SJSA1 (cell line): ENCODE results near the gene RRP8. TPM values are rescaled to one million over a fixed set of nuclear protein-coding genes. Genes with fewer than 3 reads are reported as not detected.

Experiments used
- DNase-seq, 2 experiments: peaks; one replicate each; pipeline ENCODE4 v3.0.0-alpha.2; 2015 to 2020; ENCODE audit warnings: low spot score in 2 of 2, low read depth in 1 of 2
- H3K27ac ChIP-seq: fragments of 250-450 bp; sonication (Bioruptor Pico); 2 replicates; pipeline ENCODE4 v1.5.1; 2020; ENCODE audit warnings: mild to moderate bottlenecking, moderate library complexity
- H3K27me3 ChIP-seq: fragments of 250-450 bp; sonication (Bioruptor Pico); replicated peaks from 2 replicates; pipeline ENCODE4 v1.5.1; 2020; ENCODE audit warnings: mild to moderate bottlenecking, moderate library complexity
- H3K36me3 ChIP-seq: fragments of 250-450 bp; sonication (Bioruptor Pico); 2 replicates; pipeline ENCODE4 v1.5.1; 2020; ENCODE audit warnings: mild to moderate bottlenecking
- H3K4me1 ChIP-seq: fragments of 250-450 bp; sonication (Bioruptor Pico); replicated peaks from 2 replicates; pipeline ENCODE4 v1.6.1; 2021; ENCODE audit warnings: mild to moderate bottlenecking
- H3K4me3 ChIP-seq: fragments of 250-450 bp; sonication (Bioruptor Pico); 2 replicates; pipeline ENCODE4 v1.5.1; 2020; ENCODE audit warnings: mild to moderate bottlenecking
- H3K9me3 ChIP-seq: fragments of 250-450 bp; sonication (Bioruptor Pico); replicated peaks from 2 replicates; pipeline ENCODE4 v1.5.1; 2020; ENCODE audit warnings: mild to moderate bottlenecking
- total RNA-seq: library from RNA; depleted of rRNA; stranded (reverse); fragments of >200 nt; shearing (Covaris generic); gene quantifications from 2 replicates; pipeline ENCODE4 v1.2.3, GENCODE V29; 2014

RRP8 gene
- total RNA-seq, 1 experiment from 2014 or later, result 10.2 TPM

- Histone ChIP-seq H3K9me3 (no peaks in the 10 kb centered on the region), H3K4me3 (no peak overlapping the region), H3K4me1 (no peaks in the 10 kb centered on the region), H3K36me3 (no peaks in the 10 kb centered on the region), H3K27ac (no peak overlapping the region), H3K27me3 (no peaks in the 10 kb centered on the region)
- DNase-seq, result no peak
Measured at GRCh38 chr11:6568191-6568918, 35.1 kb downstream of the RRP8 start.

GRCh38 chr11:6567371-6567745 is 36.1 kb downstream of the RRP8 start:
- Histone ChIP-seq H3K4me3 (no peak overlapping the region), H3K27ac (no peak overlapping the region), H3K4me1 (no peaks in the 10 kb centered on the region), H3K9me3 (no peaks in the 10 kb centered on the region), H3K27me3 (no peaks in the 10 kb centered on the region), H3K36me3 (no peaks in the 10 kb centered on the region)
- DNase-seq, result no peak

GRCh38 chr11:6566704-6567370 is 36.6 kb downstream of the RRP8 start:
- no peak for DNase-seq
- Histone ChIP-seq H3K4me1 (no peaks in the 10 kb centered on the region), H3K27ac (no peak overlapping the region), H3K9me3 (no peaks in the 10 kb centered on the region), H3K4me3 (no peak overlapping the region), H3K36me3 (no peaks in the 10 kb centered on the region), H3K27me3 (no peaks in the 10 kb centered on the region)

- Histone ChIP-seq H3K4me3 (no peak overlapping the region), H3K9me3 (no peaks in the 10 kb centered on the region), H3K4me1 (no peaks in the 10 kb centered on the region), H3K36me3 (no peaks in the 10 kb centered on the region), H3K27me3 (no peaks in the 10 kb centered on the region), H3K27ac (no peak overlapping the region)
- no peak for DNase-seq
Measured at GRCh38 chr11:6565988-6566703, 37.3 kb downstream of the RRP8 start.

- Histone ChIP-seq H3K4me3 (no peak overlapping the region), H3K27ac (no peak overlapping the region), H3K9me3 (no peaks in the 10 kb centered on the region), H3K4me1 (no peaks in the 10 kb centered on the region), H3K27me3 (no peaks in the 10 kb centered on the region), H3K36me3 (no peaks in the 10 kb centered on the region)
- no peak for DNase-seq
Measured at GRCh38 chr11:6565325-6565724, 38.1 kb downstream of the RRP8 start.

DNA sequence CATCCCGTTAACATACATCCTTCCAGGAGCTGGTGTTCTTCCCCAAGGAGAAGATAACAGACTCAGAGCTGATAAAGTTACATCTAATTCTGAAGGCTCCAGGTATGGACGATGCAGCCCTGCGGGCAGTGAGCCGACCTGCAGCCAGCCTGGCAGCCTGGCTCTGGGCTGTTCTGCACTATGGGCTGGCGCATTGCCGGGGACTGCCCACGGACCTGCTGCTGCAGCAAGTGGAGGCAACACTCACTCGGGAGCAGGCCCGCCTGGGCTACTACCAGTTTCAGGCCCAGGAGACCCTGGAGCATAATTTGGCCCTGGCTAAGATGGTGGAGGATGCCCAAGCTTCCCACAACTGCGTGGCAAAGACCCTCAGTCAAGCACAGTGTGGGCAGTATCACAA is 39.7 kb downstream of the RRP8 start:
- Histone ChIP-seq H3K9me3 (no peaks in the 10 kb centered on the region), H3K4me1 (no peaks in the 10 kb centered on the region), H3K27ac (no peak overlapping the region), H3K4me3 (no peak overlapping the region), H3K27me3 (no peaks in the 10 kb centered on the region), H3K36me3 (no peaks in the 10 kb centered on the region)
- no peak for DNase-seq

- Histone ChIP-seq H3K4me1 (no peaks in the 10 kb centered on the region), H3K27me3 (no peaks in the 10 kb centered on the region), H3K4me3 (no peak overlapping the region), H3K36me3 (no peaks in the 10 kb centered on the region), H3K27ac (no peak overlapping the region), H3K9me3 (no peaks in the 10 kb centered on the region)
- DNase-seq, result no peak
Measured at GRCh38 chr11:6563121-6563619, 40.2 kb downstream of the RRP8 start.

DNA sequence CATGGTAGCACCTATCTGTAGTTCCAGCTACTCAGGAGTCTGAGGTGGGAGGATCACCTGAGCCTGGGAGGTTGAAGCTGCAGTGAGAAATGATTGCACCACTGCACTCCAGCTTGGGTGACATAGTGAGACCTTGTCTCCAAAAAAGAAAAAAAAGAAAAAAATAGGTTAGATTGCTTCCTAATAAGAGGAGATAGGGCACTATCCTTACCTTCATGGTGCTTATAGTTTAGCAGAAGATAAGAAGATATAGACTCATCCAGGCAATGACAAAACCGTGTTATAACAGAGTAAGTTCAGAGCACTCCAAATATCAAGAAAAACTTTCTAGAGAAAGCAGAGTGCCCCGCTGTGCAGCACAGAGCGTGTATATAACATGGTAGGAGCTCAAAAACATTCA is 42.1 kb downstream of the RRP8 start:
- no peak overlapping the region for H3K4me3 ChIP-seq
- H3K36me3 ChIP-seq, result no peaks in the 10 kb centered on the region
- H3K27ac ChIP-seq, result no peak overlapping the region
- DNase-seq, result no peak
- H3K9me3 ChIP-seq, result no peaks in the 10 kb centered on the region
- no peaks in the 10 kb centered on the region for H3K27me3 ChIP-seq
- no peaks in the 10 kb centered on the region for H3K4me1 ChIP-seq

DNA sequence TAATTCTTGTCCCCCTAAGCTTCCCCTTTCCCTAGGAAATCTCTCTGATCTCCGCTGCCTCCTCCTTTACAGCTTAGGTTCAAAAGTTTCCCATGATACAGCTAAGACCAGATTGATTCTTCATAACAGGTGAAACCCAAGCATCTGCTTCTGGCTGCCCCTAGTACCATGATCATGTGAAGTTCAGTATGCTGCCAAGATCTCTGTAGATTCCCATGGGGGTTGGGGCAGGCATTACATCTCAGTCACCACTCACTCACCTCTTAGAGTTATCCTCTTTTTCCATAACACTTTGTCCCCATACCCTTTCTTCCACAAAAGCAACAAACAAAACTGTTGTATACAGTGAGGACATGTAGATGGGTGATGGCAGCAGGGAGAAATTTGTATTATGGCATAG is 44.0 kb downstream of the RRP8 start:
- no peak for DNase-seq
- Histone ChIP-seq H3K27me3 (no peaks in the 10 kb centered on the region), H3K4me3 (no peak overlapping the region), H3K9me3 (no peaks in the 10 kb centered on the region), H3K36me3 (no peaks in the 10 kb centered on the region), H3K4me1 (no peaks in the 10 kb centered on the region), H3K27ac (no peak overlapping the region)

DNA sequence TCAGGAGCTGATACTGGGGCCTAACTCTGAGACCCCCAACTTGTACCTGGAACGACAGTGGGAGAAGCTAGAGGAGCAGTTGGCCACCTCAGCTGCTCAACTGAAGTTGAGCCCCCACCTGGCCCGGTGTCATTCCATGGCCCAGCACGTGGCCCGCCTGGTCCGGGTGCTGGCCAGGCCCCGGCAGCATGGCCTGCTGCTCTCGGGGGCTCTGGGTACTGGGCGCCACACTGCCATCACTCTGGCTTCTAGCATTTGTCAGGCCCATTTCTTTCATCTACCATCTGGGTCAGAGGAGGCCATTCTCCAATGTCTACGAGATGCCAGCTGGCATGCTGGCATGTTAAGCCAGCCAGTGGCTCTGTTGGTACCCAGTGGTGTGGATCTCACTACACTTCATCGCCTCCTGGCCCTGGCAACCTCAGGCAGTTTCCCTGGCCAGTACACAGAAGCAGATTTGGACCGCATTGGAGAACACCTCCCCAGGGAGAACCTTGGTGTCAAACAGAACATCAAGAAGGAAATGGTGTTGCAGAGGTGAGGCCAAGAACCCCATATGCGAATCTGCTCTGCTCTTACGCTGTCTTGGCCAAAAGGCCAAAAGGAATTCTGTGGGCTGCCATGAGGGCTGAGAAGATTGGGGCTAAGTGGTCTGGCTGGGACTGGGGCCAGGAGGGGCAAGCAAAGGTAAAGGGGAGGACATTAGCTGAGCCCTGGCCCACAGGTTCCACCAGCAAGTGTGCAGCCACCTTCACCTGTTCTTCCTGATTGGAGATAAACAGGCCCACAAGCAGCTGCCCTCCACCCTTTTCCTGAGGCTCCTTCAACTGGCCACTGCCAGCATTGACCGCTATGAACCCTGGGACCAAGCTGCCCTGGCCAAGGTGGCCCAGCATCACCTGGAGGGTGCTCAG is 45.4 kb downstream of the RRP8 start:
- Histone ChIP-seq H3K4me1 (no peaks in the 10 kb centered on the region), H3K27me3 (no peaks in the 10 kb centered on the region), H3K36me3 (no peaks in the 10 kb centered on the region), H3K4me3 (no peak overlapping the region), H3K27ac (no peak overlapping the region), H3K9me3 (no peaks in the 10 kb centered on the region)
- DNase-seq, result no peak

DNA sequence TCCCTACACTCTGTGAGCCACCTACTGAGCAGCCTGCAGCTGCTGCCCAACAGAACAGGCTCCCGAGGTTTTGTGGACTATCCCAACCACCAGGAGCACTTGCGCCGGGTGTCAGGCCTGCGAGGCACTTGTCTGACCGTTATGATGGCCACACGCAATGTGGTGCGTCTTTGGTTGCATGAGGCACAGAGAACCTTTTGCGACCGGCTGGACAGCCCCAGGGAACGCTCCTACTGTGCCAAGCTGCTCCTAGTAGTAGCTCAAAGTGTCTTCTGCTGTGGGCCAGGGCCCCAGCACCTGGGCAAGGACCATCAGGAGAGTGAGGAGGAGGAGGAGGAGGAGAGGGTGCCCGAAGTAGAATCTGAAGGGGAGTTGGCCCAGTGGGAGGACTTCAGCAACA is 46.4 kb downstream of the RRP8 start:
- no peak overlapping the region for H3K27ac ChIP-seq
- no peak for DNase-seq
- H3K36me3 ChIP-seq, result no peaks in the 10 kb centered on the region
- H3K4me1 ChIP-seq, result no peaks in the 10 kb centered on the region
- no peak overlapping the region for H3K4me3 ChIP-seq
- H3K27me3 ChIP-seq, result no peaks in the 10 kb centered on the region
- H3K9me3 ChIP-seq, result no peaks in the 10 kb centered on the region

GRCh38 chr11:6556139-6556949 is 47.1 kb downstream of the RRP8 start:
- Histone ChIP-seq H3K4me1 (no peaks in the 10 kb centered on the region), H3K27ac (no peak overlapping the region), H3K4me3 (no peak overlapping the region), H3K36me3 (no peaks in the 10 kb centered on the region), H3K27me3 (no peaks in the 10 kb centered on the region), H3K9me3 (no peaks in the 10 kb centered on the region)
- no peak for DNase-seq
